Measurements from ENCODE around the gene ABCG1.
"Not testable (repeated sequence)": the region's sequence is repeated elsewhere in the genome, so short reads cannot be mapped to it uniquely, and the experiment has no call there.

Gene ABCG1

GRCh38 chr21:42218836-42219605 is at the start of gene ABCG1:
TSS of gene ABCG1 (plus strand) at chr21:42219140. CDS start at chr21:42219263, 123 bp downstream.
- DNase-seq (ENCODE audit: low spot score) = no peak

GRCh38 chr21:42169758-42170157 is 49.2 kb upstream of the ABCG1 start:
- no peak for DNase-seq (ENCODE audit: low spot score)

- DNase-seq (ENCODE audit: low spot score) = no peak
These were observed 47.6 kb upstream of the ABCG1 start for GRCh38 chr21:42171091-42172053.

- DNase-seq (ENCODE audit: low spot score) = no peak
These were observed 46.1 kb upstream of the ABCG1 start for GRCh38 chr21:42172596-42173483.

- DNase-seq (ENCODE audit: low spot score) = no peak
These were observed 44.8 kb upstream of the ABCG1 start for GRCh38 chr21:42174173-42174572.

- DNase-seq (ENCODE audit: low spot score) = no peak
These were observed 43.7 kb upstream of the ABCG1 start for GRCh38 chr21:42175110-42175710.

- DNase-seq (ENCODE audit: low spot score) = no peak
These were observed 42.1 kb upstream of the ABCG1 start for GRCh38 chr21:42176859-42177258.

- DNase-seq (ENCODE audit: low spot score) = no peak
These were observed 39.6 kb upstream of the ABCG1 start for GRCh38 chr21:42179316-42179715.

GRCh38 chr21:42180001-42180400 is 38.9 kb upstream of the ABCG1 start:
- not testable (repeated sequence) for DNase-seq (ENCODE audit: low spot score)

GRCh38 chr21:42182713-42183371 is 36.1 kb upstream of the ABCG1 start:
- no peak for DNase-seq (ENCODE audit: low spot score)

GRCh38 chr21:42183374-42184266 is 35.3 kb upstream of the ABCG1 start:
- DNase-seq (ENCODE audit: low spot score) = no peak

GRCh38 chr21:42186591-42186990 is 32.3 kb upstream of the ABCG1 start:
- DNase-seq (ENCODE audit: low spot score) = no peak

- DNase-seq (ENCODE audit: low spot score) = no peak
These were observed 30.8 kb upstream of the ABCG1 start for GRCh38 chr21:42187976-42188653.

GRCh38 chr21:42188663-42189062 is 30.3 kb upstream of the ABCG1 start:
- DNase-seq (ENCODE audit: low spot score) = no peak

- no peak for DNase-seq (ENCODE audit: low spot score)
These were observed 29.5 kb upstream of the ABCG1 start for GRCh38 chr21:42189431-42189830.

GRCh38 chr21:42189860-42190485 is 29.0 kb upstream of the ABCG1 start:
- no peak for DNase-seq (ENCODE audit: low spot score)

- no peak for DNase-seq (ENCODE audit: low spot score)
These were observed 28.5 kb upstream of the ABCG1 start for GRCh38 chr21:42190486-42190863.

- no peak for DNase-seq (ENCODE audit: low spot score)
These were observed 27.9 kb upstream of the ABCG1 start for GRCh38 chr21:42191064-42191463.
